Mammary epithelial cell (primary cell): ENCODE measurements around the gene CAPN11.

ENCODE experiments used
- CTCF ChIP-seq, 2 donors: IDR thresholded peaks in 1 of 2; conservative IDR thresholded peaks in 1 of 2; 2 replicates each; pipeline ENCODE4 v1.5.1; 2011 to 2012; ENCODE audit warnings: inconsistent platforms in 2 of 2, low read length in 2 of 2, mild to moderate bottlenecking in 2 of 2, control low read depth in 1 of 2, low read depth in 1 of 2; ENCODE audit not compliant: insufficient read depth in 1 of 2; ENCODE audit errors: extremely low read depth in 1 of 2
- EZH2 ChIP-seq: IDR thresholded peaks from 2 replicates; pipeline ENCODE4 v1.6.1; 2012; ENCODE audit warnings: low read length, inconsistent platforms, borderline replicate concordance

- TF ChIP-seq CTCF (conservative IDR thresholded peaks at IDR 0.05 in 1 of 2, IDR thresholded peaks at IDR 0.05 in 1 of 2; ENCODE audit: extremely low read depth in 1 of 2, insufficient read depth in 1 of 2, low read depth in 1 of 2, low read length in 2 of 2) (no peak), EZH2 (no peak)
Observed at GRCh38 chr6:44142835-44143234, 15.8 kb upstream of the CAPN11 start.
